ENCODE measurements around the gene CASTOR1. TPM values are rescaled to one million over a fixed set of nuclear protein-coding genes. Genes with fewer than 3 reads are reported as not detected.

The CASTOR1 gene
- total and polyA plus RNA-seq, 2 donors (not counting 3 experiments of a cell fraction or from before 2014, with no cell fraction given), result 8.1 to 26.8 TPM

GRCh38 chr22:30324014-30324730 is 34.9 kb upstream of the CASTOR1 start:
- no TSS peak for BruUV-seq (replicated peaks)
- ChIA-PET POLR2A (interaction anchor here (1.1 kb wide), 1 partner anchor 33 kb away, joined by 3 read pairs; no protein-coding TSS in a partner anchor), CTCF (interaction anchor here (1.6 to 14.7 kb wide), 2 partner anchors 32 to 36 kb away, joined by 4 to 164 read pairs; partner anchors contain the start of gene CASTOR1)
- H3K27ac ChIP-seq (ENCODE audit: insufficient read depth, low read depth, low read length), result no peak overlapping the region
- H3K4me3 ChIP-seq (replicated peaks in 1 of 3; ENCODE audit: insufficient read depth in 1 of 3, low read depth in 1 of 3, low read length in 3 of 3), result no peak overlapping the region
- H3K36me3 ChIP-seq (ENCODE audit: control insufficient read depth in 2 of 2, extremely low read depth in 1 of 2, insufficient read depth in 2 of 2, low read length in 2 of 2), result no peaks in the 10 kb centered on the region
- no peak overlapping the region for H3K4me2 ChIP-seq (ENCODE audit: insufficient read depth, low read length)
- FAIRE-seq (no peak), DNase-seq (ENCODE audit: low read depth, low spot score) (no peak)
- no peaks in the 10 kb centered on the region for H3K27me3 ChIP-seq (ENCODE audit: control insufficient read depth in 2 of 2, insufficient read depth in 2 of 2, low read length in 2 of 2)
- H3K9me1 ChIP-seq (replicated peaks; ENCODE audit: control insufficient read depth, extremely low read depth, insufficient read depth, low read length), result no peaks in the 10 kb centered on the region
- no peaks in the 10 kb centered on the region for H4K20me1 ChIP-seq (replicated peaks; ENCODE audit: control insufficient read depth, extremely low read depth, insufficient read depth, low read length)
- no peak overlapping the region for H3K9ac ChIP-seq (replicated peaks; ENCODE audit: extremely low read depth, insufficient read depth, low read length)
- dilution Hi-C loops (cut with MboI; ENCODE audit: extremely low pct_ligation_motif_present, low sequenced_read_pairs) (no loop called here), intact Hi-C loops (cut with micrococcal nuclease) (no loop called here)
- no peaks in the 10 kb centered on the region for H3K9me3 ChIP-seq (replicated peaks; ENCODE audit: control insufficient read depth, insufficient read depth, low read length)
- peaks cover 13% of the 10 kb centered on the region for H3K4me1 ChIP-seq (ENCODE audit: control insufficient read depth, extremely low read depth, insufficient read depth, low read length)
- H3K79me2 ChIP-seq (ENCODE audit: control insufficient read depth, insufficient read depth, low read length), result no peaks in the 10 kb centered on the region
- TF ChIP-seq MYC (IDR thresholded peaks at IDR 0.05; ENCODE audit: low read depth, low read length) (no peak), CTCF (IDR thresholded peaks at IDR 0.05; ENCODE audit: extremely low read depth in 1 of 2, insufficient read depth in 1 of 2, low read depth in 1 of 2, low read length in 2 of 2) (no peak), FOS (IDR thresholded peaks at IDR 0.05; ENCODE audit: borderline replicate concordance, insufficient read depth, low read length) (no peak), POLR2A (IDR thresholded peaks at IDR 0.05; ENCODE audit: low read depth, low read length) (no peak), POLR2AphosphoS5 (IDR thresholded peaks at IDR 0.05; ENCODE audit: insufficient read depth, low read depth, low read length) (no peak), EZH2 (IDR thresholded peaks at IDR 0.05; ENCODE audit: borderline replicate concordance, low read depth, low read length, severe bottlenecking) (no peak), GATA2 (IDR thresholded peaks at IDR 0.05; ENCODE audit: insufficient read depth, insufficient read length, low read depth, low read length) (no peak)
- no peak overlapping the region for H2AFZ ChIP-seq (ENCODE audit: low read depth, low read length)

Data from endothelial cell of umbilical vein (primary cell).